Measurements from ENCODE around the gene RGS3.

RGS3 gene

DNA sequence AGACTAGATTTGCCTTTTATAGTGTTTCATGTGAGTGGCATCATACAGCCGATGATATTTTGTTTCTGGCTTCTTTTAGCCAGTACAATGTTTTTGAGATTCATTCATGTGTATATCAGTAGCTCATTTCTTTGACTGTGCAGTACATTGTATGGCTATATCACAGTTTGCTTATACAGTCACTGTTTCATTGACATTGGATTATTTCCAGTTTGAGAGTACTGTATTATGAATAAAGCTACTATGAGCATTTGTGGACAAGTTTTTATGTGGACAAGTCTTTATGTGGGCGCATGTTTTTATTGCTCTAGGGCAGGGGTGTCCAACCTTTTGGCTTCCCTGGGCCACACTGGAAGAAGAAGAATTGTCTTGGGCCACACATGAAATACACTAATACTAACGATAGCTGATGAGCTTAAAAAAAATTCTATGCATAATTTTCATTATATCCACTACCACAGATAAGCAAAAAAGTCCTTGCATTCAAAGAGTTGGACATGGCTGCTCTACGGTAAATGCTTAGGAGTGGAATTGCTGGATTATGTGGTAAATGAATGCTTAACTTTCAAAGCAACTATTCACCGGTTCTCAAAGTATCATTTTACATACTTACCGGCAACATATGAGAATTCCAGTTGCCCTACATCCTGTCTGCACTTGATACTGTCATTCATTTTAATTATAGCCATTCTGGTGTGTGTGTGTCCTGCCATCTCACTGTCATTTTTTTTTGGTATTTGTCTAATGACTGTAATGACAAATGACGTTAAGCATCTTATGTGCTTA lies 177.8 kb downstream of the RGS3 start:
- no peak for DNase-seq
- H3K36me3 ChIP-seq (replicated peaks): no peaks in the 10 kb centered on the region
- in situ Hi-C loops (cut with HindIII; ENCODE audit: low pct_ligation_motif_present, low sequenced_read_pairs): no loop called here
- TF ChIP-seq, protein P1, sequence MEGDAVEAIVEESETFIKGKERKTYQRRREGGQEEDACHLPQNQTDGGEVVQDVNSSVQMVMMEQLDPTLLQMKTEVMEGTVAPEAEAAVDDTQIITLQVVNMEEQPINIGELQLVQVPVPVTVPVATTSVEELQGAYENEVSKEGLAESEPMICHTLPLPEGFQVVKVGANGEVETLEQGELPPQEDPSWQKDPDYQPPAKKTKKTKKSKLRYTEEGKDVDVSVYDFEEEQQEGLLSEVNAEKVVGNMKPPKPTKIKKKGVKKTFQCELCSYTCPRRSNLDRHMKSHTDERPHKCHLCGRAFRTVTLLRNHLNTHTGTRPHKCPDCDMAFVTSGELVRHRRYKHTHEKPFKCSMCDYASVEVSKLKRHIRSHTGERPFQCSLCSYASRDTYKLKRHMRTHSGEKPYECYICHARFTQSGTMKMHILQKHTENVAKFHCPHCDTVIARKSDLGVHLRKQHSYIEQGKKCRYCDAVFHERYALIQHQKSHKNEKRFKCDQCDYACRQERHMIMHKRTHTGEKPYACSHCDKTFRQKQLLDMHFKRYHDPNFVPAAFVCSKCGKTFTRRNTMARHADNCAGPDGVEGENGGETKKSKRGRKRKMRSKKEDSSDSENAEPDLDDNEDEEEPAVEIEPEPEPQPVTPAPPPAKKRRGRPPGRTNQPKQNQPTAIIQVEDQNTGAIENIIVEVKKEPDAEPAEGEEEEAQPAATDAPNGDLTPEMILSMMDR (IDR thresholded peaks at IDR 0.05; ENCODE audit: low read depth, low read length, missing control alignments): no peak
- H3K4me3 ChIP-seq (ENCODE audit: low read depth, low read length): no peak overlapping the region
- H3K27ac ChIP-seq: no peak overlapping the region
- H3K27me3 ChIP-seq (replicated peaks): no peaks in the 10 kb centered on the region

DNA sequence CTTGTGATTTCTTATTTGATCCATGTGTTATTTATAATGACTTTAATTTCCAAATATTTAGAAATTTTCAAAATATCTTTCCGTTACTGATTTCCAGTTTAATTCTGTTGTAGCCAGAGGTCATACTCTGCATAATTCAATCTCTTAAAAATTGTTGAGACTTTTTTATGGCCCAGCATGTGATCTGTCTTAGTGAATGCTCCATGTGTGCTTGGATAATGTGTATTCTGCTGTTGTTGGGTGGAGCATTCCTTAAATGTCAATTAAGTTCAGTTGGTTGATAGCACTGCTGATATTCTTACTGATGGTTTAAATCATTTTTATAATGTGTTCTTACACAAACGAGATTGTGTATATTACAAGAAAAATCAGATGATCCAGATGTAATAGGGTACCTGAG lies 180.8 kb downstream of the RGS3 start:
- TF ChIP-seq, protein P1 (IDR thresholded peaks at IDR 0.05; ENCODE audit: low read depth, low read length, missing control alignments): no peak

DNA sequence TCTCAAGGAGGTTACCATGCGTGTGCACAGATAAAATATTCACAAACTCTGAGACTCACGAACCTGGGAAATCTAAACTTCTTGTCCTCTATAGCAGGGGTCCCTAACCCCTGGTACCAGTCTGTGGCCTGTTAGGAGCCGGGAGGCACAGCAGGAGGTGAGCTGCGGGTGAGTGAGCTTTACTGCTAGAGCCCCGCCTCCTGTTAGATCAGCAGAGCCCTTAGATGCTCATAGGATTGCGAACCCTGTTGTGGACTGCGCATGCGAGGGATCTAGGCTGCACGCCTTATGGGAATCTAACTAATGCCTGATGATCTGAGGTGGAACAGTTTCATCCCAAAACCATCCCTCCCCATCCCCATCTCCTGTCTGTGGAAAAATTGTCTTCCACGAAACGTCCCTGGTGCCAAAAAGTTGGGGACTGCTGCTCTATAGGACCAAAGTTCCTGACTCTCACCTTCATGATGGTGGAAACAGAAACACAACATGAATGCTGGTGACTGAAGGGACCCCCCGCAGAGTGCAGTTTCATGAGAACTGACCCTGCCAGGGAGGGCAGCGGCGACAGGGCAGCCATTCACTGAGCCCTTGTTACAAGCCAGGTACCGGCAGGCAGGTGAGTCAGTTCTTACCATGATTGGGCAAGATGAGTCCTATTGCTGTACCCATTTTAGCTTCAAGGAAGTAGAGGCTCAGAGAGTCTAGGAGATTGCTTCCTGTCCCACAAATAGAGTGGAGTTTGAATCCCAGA lies 181.9 kb downstream of the RGS3 start:
- Histone ChIP-seq H3K27ac (no peak overlapping the region), H3K36me3 (replicated peaks) (no peaks in the 10 kb centered on the region), H3K27me3 (replicated peaks) (no peaks in the 10 kb centered on the region), H3K4me3 (ENCODE audit: low read depth, low read length) (no peak overlapping the region)
- in situ Hi-C loops (cut with HindIII; ENCODE audit: low pct_ligation_motif_present, low sequenced_read_pairs): no loop called here
- DNase-seq: no peak
- TF ChIP-seq, protein P1 (IDR thresholded peaks at IDR 0.05; ENCODE audit: low read depth, low read length, missing control alignments): no peak

More for the DNA sequence above, 180.8 kb downstream of the RGS3 start:
- H3K27me3 ChIP-seq (replicated peaks): no peaks in the 10 kb centered on the region
- in situ Hi-C loops (cut with HindIII; ENCODE audit: low pct_ligation_motif_present, low sequenced_read_pairs): no loop called here
- H3K4me3 ChIP-seq (ENCODE audit: low read depth, low read length): no peak overlapping the region
- H3K36me3 ChIP-seq (replicated peaks): no peaks in the 10 kb centered on the region
- H3K27ac ChIP-seq: no peak overlapping the region
- no peak for DNase-seq

DNA sequence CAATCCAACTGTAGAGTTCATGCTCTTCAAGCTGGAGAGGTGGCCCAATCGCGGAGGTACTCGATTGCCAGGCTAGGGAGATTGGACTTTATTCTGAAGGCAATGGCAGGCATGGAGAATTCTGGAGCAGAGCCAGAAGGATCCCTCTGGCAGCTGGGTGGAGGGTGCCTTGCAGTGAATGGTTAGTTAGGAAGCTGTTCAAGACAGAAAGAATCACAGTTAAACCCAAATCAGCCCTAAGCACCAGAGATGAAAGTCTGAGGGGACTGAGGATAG lies 182.4 kb downstream of the RGS3 start:
- in situ Hi-C loops (cut with HindIII; ENCODE audit: low pct_ligation_motif_present, low sequenced_read_pairs): no loop called here
- TF ChIP-seq, protein P1 (IDR thresholded peaks at IDR 0.05; ENCODE audit: low read depth, low read length, missing control alignments): no peak
- H3K27me3 ChIP-seq (replicated peaks): no peaks in the 10 kb centered on the region
- no peak overlapping the region for H3K4me3 ChIP-seq (ENCODE audit: low read depth, low read length)
- no peak overlapping the region for H3K27ac ChIP-seq
- no peak for DNase-seq
- no peaks in the 10 kb centered on the region for H3K36me3 ChIP-seq (replicated peaks)

DNA sequence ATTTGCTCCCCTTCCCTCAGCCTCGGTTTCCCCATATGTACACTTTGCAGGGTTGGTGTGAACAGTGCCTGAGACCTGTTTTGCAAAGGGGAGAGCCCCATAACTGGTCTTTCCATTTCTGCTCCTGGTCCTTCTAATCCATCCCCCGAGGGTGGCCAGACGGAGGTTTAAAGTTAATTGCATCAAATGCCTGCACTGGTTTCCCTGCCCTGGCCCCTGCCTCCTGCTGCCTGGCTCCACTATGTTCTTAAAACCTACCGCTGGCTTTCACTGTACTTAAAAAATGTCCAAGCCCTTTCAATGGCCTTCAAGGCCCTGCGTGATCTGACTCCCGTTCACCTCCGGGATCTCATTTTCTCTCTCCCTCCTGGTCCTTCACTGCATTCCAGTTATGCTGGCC lies 183.0 kb downstream of the RGS3 start:
- Histone ChIP-seq H3K27me3 (replicated peaks) (no peaks in the 10 kb centered on the region), H3K4me3 (ENCODE audit: low read depth, low read length) (no peak overlapping the region), H3K36me3 (replicated peaks) (no peaks in the 10 kb centered on the region), H3K27ac (no peak overlapping the region)
- TF ChIP-seq, protein P1 (IDR thresholded peaks at IDR 0.05; ENCODE audit: low read depth, low read length, missing control alignments): no peak
- no peak for DNase-seq
- in situ Hi-C loops (cut with HindIII; ENCODE audit: low pct_ligation_motif_present, low sequenced_read_pairs): no loop called here

Measured in brain microvascular endothelial cell (primary cell).